Right lobe of liver (tissue), 6 donors: ENCODE measurements around the gene TNFSF15. TPM values are rescaled to one million over a fixed set of nuclear protein-coding genes. Genes with fewer than 3 reads are reported as not detected.

Experiments
- ATAC-seq, 4 donors: fragments of 200-7000 bp; cut with Tn5 transposase; one replicate each; pipeline ENCODE4 v1.9.1; 2020; ENCODE audit warnings: mild to moderate bottlenecking in 4 of 4, moderate library complexity in 4 of 4
- DNase-seq, 3 donors: peaks; one replicate each; pipeline ENCODE4 v3.0.0-alpha.2; 2020
- H3K27ac ChIP-seq, 3 donors: fragments of 200-600 bp; one replicate each; pipeline ENCODE4 v1.8.0; 2022
- H3K27me3 ChIP-seq, 2 donors: fragments of 200-600 bp; one replicate each; pipeline ENCODE4 v1.8.0; 2022
- H3K36me3 ChIP-seq, 4 donors: fragments of 200-600 bp; sonication (generic) in 1 of 4; one replicate each; pipeline versions ENCODE4 v1.5.1 to v1.8.0; 2017 to 2022; ENCODE audit warnings: control low read depth in 1 of 4
- H3K4me1 ChIP-seq, 4 donors: fragments of 200-600 bp; sonication (generic) in 1 of 4; one replicate each; pipeline versions ENCODE4 v1.5.1 to v1.8.0; 2017 to 2022; ENCODE audit warnings: control low read depth in 1 of 4
- H3K4me3 ChIP-seq, 3 donors: fragments of 200-600 bp; one replicate each; pipeline ENCODE4 v1.8.0; 2022
- H3K9me3 ChIP-seq, 4 donors: fragments of 200-600 bp; sonication (generic) in 1 of 4; one replicate each; pipeline versions ENCODE4 v1.5.1 to v1.8.0; 2017 to 2022; ENCODE audit warnings: control low read depth in 1 of 4
- CTCF ChIP-seq, 4 donors: fragments of 200-600 bp in 3 of 4; fragments of 450-650 bp in 1 of 4; IDR thresholded peaks; one replicate each; pipeline versions ENCODE4 v1.5.1 to v1.8.0; 2016 to 2022; ENCODE audit warnings: antibody characterized with exemption in 4 of 4, mild to moderate bottlenecking in 2 of 4
- POLR2A ChIP-seq: fragments of 450-650 bp; IDR thresholded peaks from one replicate; pipeline ENCODE4 v1.6.1; 2017; ENCODE audit warnings: antibody characterized with exemption, mild to moderate bottlenecking
- WGBS: methylation state at CpG from one replicate; pipeline ENCODE4 v1.1.6; 2018; ENCODE audit warnings: low coverage, low lambda C conversion rate; ENCODE audit not compliant: insufficient coverage; ENCODE audit errors: missing lambda C conversion rate; 5-methylcytosine and 5-hydroxymethylcytosine counted together
- intact Hi-C, 2 donors: fragments of 100-400 bp; cut with DNase I; formaldehyde crosslinking; loops; one replicate each; pipeline versions ENCODE4 v1.11.2 to v1.14.1; 2022
- total RNA-seq, 6 experiments: library from RNA; depleted of rRNA in 2 of 6; stranded (reverse); fragments of >200 nt in 2 of 6; fragmentation: NEBNext Ultra II Directional in 3 of 6; extraction: Animal tissue kit (Norgen Biotek cat#: 25700) in 3 of 6; gene quantifications; one replicate each; pipeline versions ENCODE4 v1.1.0 to v1.2.4, GENCODE V29; 2016 to 2023
- donor health status: DM: no; HTN: yes; CAD: no.
- donor health status: DM: no; HTN: no; CAD: no.
- donor health status: DM: no; HTN: no; CAD: no.
- donor health status: DM: no; HTN: yes; CAD: no.
- donor health status: DM: no; HTN: yes; CAD: no.

TNFSF15 gene
- total RNA-seq, 6 experiments from 2014 or later: 0.04 to 0.35 (median 0.06) TPM; not detected in 1

GRCh38 chr9:114823441-114823840 lies 17.6 kb upstream of the TNFSF15 start:
- Histone ChIP-seq H3K36me3 (no peaks in the 10 kb centered on the region), H3K27ac (no peak overlapping the region), H3K4me1 (no peaks in the 10 kb centered on the region), H3K4me3 (no peak overlapping the region), H3K27me3 (no peaks in the 10 kb centered on the region), H3K9me3 (no peaks in the 10 kb centered on the region)
- TF ChIP-seq POLR2A (no peak), CTCF (IDR thresholded peaks at IDR 0.05) (no peak)
- DNase-seq: no peak
- intact Hi-C loops: no loop called here
- WGBS: 73% methylated on average over 1 of the region's 1 CpG
- no peak for ATAC-seq

GRCh38 chr9:114822708-114823107 lies 16.9 kb upstream of the TNFSF15 start:
- WGBS: 29% methylated on average over 1 of the region's 2 CpGs
- H3K27me3 ChIP-seq: no peaks in the 10 kb centered on the region
- H3K9me3 ChIP-seq: no peaks in the 10 kb centered on the region
- H3K4me1 ChIP-seq: no peaks in the 10 kb centered on the region
- DNase-seq (no peak), ATAC-seq (no peak)
- intact Hi-C loops: no loop called here
- no peak overlapping the region for H3K27ac ChIP-seq
- no peak overlapping the region for H3K4me3 ChIP-seq
- TF ChIP-seq POLR2A: no peak
- TF ChIP-seq CTCF (IDR thresholded peaks at IDR 0.05): no peak
- no peaks in the 10 kb centered on the region for H3K36me3 ChIP-seq

DNA sequence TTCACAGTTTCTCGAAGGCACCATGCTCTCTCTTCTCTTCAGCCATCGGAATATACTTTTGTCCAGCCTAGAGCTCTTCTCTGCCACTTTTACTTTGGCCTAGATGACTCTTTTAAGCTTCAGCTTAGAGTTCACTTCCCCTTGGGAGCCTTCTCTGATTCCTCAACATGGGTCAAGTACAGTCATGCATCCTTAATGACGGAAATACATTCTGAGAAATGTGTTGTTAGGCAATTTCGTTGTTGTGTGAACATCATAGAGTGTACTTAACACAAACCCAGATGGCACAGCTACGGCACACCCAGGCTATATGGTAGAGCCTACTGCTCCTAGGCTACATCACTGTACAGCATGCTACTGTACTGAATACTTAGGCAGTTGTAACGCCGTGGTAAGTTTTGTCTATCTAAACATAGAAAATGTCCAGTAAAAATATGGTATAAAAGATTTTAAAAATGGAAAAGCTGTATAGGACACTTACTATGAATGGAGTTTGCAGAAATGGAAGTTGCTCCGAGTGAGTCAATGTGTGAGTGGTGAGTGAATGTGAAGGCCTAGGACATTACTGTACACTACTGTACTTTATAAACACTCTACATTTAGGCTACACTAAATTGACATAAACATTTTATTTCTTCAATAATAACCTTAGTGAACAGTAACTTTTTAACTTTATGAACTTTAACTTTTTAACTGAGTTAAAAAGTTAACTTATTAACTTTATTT lies 15.1 kb upstream of the TNFSF15 start:
- WGBS: 88% methylated on average over 8 of the region's 8 CpGs
- intact Hi-C loops: no loop called here
- Histone ChIP-seq H3K4me3 (no peak overlapping the region), H3K4me1 (no peaks in the 10 kb centered on the region), H3K27ac (no peak overlapping the region), H3K27me3 (no peaks in the 10 kb centered on the region), H3K36me3 (no peaks in the 10 kb centered on the region), H3K9me3 (no peaks in the 10 kb centered on the region)
- ATAC-seq: peak in 3 of 4 donors; percentile 22 to 57 (median 42)
- no peak for DNase-seq
- no peak for TF ChIP-seq POLR2A
- TF ChIP-seq CTCF (IDR thresholded peaks at IDR 0.05): no peak

DNA sequence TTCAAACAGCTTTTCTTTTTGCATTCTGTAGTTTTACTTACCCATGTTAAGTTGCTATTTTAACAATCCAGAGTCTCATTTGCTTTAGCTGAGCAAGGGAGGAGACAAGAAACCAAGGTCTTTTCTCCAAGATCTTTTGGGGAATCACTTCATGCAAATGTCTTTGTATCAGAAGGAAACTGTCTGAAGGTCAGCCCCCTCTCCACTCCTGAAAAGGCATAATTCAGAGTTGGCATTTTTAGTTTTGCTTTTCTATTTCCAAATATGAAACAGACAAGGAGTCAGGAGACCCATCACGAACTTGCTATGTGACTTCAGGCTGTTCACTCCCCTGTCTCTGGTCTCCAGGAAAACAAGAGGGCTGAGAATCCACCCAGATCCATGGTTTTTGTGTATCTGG lies 12.3 kb upstream of the TNFSF15 start:
- no peak for DNase-seq
- Histone ChIP-seq H3K36me3 (no peaks in the 10 kb centered on the region), H3K4me3 (no peak overlapping the region), H3K27ac (no peak overlapping the region), H3K27me3 (no peaks in the 10 kb centered on the region), H3K4me1 (no peaks in the 10 kb centered on the region), H3K9me3 (no peaks in the 10 kb centered on the region)
- intact Hi-C loops: no loop called here
- ATAC-seq: no peak
- WGBS: no CpG with 5 or more reads among the region's 1 CpG
- TF ChIP-seq CTCF (IDR thresholded peaks at IDR 0.05): no peak
- TF ChIP-seq POLR2A: no peak
